NCI-H2081 (cell line): Measurements from ENCODE around the gene GRIP2.
"Not testable (repeated sequence)": the region's sequence is repeated elsewhere in the genome, so short reads cannot be mapped to it uniquely, and the experiment has no call there.

Source experiments
- DNase-seq, 2 experiments: peaks; one replicate each; lab custom pipeline; 2025; lab: John Stamatoyannopoulos, UW

Gene GRIP2

GRCh38 chr3:14520967-14521366, 19.2 kb downstream of the GRIP2 start:
- no peak for DNase-seq

- no peak for DNase-seq
These were observed 20.0 kb downstream of the GRIP2 start for GRCh38 chr3:14520149-14520548.

- DNase-seq, result no peak
These were observed 20.7 kb downstream of the GRIP2 start for GRCh38 chr3:14519406-14519805.

- no peak for DNase-seq
These were observed 21.2 kb downstream of the GRIP2 start for GRCh38 chr3:14518893-14519292.

GRCh38 chr3:14518432-14518802, 21.7 kb downstream of the GRIP2 start:
- no peak for DNase-seq

- DNase-seq, result no peak
These were observed 22.3 kb downstream of the GRIP2 start for GRCh38 chr3:14517601-14518431.

GRCh38 chr3:14516738-14517345, 23.3 kb downstream of the GRIP2 start:
- DNase-seq, result no peak

GRCh38 chr3:14515526-14515925, 24.6 kb downstream of the GRIP2 start:
- DNase-seq, result not testable (repeated sequence)

GRCh38 chr3:14514323-14514720, 25.8 kb downstream of the GRIP2 start:
- no peak for DNase-seq

GRCh38 chr3:14513566-14514322, 26.4 kb downstream of the GRIP2 start:
- no peak for DNase-seq

GRCh38 chr3:14512942-14513327, 27.2 kb downstream of the GRIP2 start:
- no peak for DNase-seq

- DNase-seq, result no peak
These were observed 27.7 kb downstream of the GRIP2 start for GRCh38 chr3:14512281-14512941.

- peak in 1 of 2 experiments; percentile 26 for DNase-seq
These were observed 28.4 kb downstream of the GRIP2 start for GRCh38 chr3:14511623-14512280.

GRCh38 chr3:14510838-14511622, 29.1 kb downstream of the GRIP2 start:
- DNase-seq, result no peak

GRCh38 chr3:14509796-14510100, 30.4 kb downstream of the GRIP2 start:
- DNase-seq, result no peak

- peak; percentile 50 to 67 for DNase-seq
These were observed 31.0 kb downstream of the GRIP2 start for GRCh38 chr3:14508966-14509795.

- DNase-seq, result no peak
These were observed 31.7 kb downstream of the GRIP2 start for GRCh38 chr3:14508505-14508819.

- no peak for DNase-seq
These were observed 32.2 kb downstream of the GRIP2 start for GRCh38 chr3:14507757-14508504.

GRCh38 chr3:14507305-14507741, 32.8 kb downstream of the GRIP2 start:
- no peak for DNase-seq
